Measurements from ENCODE around the gene TCF3.

Gene TCF3

DNA sequence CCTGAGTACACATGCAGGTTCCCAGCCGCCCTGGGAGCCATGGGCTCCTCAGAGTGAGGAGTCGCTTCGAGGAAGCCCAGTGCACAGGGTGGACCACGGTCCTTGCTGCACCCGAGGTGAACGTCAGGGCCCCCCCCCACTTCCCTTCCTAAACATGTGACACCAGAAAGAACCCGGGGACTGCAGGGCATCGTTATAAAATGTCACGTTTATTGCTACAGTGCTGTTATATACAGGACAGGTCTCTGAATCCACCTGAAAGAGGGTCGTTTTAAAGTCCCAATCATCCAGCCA lies 43.4 kb downstream of the TCF3 start:
- no peak for DNase-seq

DNA sequence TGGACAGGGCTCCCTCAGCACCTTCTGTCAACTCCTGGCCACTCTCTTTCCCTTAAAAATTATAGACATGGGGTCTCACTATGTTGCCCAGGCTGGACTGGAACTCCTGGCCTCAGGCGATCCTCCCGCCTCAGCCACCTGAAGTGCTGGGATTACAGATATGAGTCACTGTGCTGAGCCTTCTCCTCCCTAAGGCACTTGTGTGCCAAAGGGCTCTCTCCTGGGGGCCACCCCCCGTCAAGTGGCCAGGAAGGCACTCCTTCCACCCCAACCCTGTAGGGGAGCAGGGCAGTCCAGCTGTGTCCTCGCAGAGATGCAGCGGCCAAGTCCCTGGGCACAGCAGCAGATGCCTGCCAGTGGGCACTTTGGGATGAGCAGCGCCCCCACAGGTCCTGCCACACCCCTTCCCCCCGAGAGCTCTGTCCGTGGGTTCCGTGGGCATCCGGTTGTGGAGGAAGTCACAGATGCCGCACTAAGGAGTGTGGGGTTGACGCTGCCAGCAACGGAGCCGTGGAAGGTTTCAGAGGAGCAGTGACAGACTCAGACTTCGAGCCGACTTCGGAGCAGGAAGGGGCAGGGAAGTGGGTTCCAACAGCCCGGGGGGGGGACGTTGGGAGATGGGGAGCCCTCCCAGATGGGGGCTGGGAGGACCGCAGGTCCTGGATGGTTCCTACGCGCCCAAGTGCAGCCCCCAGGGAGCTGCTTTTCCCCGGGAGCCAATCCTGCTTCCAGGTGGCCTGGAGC lies 43.9 kb downstream of the TCF3 start:
- DNase-seq = no peak

DNA sequence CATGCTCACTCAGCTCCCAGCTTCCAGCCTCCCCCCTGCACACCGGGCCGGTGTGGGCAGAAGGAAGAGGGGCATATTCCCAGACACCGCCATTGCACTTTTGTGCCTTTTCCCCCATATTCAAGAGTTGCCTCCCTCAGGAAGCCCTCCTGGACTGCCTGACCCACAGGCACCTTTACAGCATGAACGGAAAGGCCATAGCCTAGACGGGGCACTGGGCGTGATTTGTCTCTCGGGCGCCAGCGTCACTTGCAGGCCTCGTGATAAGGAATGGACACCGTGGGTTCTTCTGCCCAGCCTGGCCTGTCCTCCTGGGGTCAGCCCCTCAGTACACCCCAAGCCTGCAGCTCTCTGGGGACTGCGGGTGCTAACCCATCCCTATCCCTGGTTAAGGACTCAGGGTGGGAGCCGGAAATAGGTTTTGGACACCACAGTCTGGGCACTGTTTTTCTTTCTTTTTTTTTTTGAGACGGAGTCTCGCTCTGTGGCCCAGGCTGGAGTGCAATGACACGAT lies 46.2 kb downstream of the TCF3 start:
- no peak for DNase-seq

DNA sequence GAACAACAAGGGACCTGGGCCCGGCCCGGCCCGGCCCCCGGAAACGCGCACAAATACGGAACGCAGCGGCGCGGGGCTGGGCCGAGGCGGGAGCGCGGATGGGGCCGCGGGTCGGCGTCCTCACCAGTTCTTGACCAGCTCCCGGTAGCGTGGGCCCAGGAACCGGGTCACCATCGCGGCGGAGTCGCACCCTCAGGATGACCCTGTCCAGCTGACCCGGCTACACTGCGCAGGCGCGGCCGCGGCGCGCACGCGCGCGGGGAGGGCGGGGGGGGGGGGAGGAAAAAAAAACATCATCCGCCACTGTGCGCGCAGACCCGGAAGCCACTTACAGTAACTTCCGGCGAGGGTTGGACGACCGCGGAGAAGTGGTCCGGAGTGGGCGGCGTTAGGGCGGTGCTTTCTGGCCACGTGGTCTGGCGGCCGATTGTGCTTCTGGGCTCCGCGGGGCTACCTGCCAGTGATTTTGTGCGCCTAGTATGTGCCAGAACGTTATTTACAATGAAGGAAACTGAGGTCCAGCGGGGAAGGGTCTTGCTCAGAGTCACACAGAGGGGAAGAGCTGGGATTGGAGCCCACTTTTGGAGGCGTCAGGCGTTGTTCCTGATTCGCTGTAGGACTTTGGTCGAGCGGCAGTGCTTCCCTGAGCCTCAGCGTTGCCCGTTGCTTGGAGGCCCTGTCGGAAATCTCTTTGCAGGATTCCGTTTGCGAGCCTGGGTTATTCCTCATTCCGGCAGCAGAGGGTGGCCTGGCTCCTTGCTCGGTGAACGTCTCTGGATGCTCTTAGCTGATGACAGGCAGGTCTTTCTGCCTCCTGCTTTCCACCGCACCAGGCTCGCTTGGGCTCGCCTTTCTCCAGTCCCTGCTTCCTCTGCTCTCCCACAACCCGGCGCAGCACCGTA lies 46.9 kb downstream of the TCF3 start, which contains the start of gene UQCR11:
Gene UQCR11, minus strand, starts transcription at position 227 of the 902 bp plus-strand sequence. Its CDS starts 53 bp downstream, at position 174.
- DNase-seq = peak; percentile 96

DNA sequence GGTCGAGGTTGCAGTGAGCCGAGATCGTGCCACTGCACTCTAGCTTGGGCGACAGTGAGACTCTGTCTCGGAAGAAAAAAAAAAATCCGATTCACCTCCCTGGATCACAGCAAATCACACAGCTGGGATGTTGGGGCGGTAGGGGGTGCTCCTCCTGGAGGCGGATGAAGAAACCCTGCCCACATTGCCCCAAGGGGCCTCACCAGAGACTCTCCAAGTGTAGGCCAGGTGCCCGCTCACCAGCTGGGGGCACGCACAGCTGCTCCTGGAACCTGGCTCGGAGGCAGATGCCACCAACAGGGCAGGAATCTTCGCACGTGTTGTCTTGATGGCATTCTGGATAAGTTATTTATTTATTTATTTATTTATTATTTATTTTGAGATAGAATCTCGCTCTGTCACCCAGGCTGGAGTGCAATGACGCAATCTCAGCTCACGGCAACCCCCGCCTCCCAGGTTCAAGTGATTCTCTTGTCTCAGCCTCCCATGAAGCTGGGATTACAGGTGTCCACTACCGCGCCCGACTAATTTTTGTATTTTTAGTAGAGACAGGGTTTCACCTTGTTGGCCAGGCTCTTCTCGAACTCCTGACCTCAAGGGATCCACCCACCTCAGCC lies 50.2 kb downstream of the TCF3 start:
- DNase-seq = no peak

DNA sequence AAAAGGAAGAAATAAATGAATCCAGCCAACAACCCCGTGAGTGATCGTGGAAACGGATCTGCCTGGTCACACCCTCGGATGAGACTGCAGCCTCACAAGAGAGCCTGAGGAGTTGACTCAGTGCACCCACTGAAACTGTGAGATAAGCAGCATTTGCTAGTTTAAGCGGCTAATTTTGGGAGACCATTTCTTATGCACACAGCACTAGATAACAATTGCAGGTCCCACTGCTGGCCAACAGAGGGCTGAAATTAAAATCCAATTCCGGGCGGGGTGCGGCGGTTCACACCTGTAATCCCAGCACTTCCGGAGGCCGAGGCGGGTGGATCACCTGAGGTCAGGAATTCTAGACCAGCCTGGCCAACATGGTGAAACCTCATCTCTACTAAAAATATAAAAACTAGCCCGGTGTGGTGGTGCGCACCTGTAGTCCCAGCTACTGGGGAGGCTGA lies 50.8 kb downstream of the TCF3 start:
- DNase-seq = no peak

DNA sequence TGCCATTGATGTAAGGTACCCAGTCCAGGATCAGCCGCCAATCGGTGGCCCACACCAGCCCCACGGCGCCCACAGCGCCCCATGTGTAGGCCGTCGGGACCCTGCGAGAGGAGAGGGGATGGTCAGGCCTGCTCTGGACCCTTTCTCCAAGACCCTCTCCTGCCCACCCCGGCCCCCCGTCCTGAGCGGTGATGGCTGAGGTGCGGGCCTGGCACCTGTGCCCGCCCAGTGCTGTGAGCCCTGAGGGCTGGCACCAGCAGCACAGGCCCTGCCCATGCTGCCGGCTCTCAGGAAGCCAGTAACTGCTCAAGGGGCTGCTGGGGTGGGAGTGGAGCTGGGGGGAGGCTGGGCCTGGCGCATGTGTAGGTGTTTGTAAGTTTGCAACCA lies 53.0 kb downstream of the TCF3 start:
- DNase-seq = no peak

DNA sequence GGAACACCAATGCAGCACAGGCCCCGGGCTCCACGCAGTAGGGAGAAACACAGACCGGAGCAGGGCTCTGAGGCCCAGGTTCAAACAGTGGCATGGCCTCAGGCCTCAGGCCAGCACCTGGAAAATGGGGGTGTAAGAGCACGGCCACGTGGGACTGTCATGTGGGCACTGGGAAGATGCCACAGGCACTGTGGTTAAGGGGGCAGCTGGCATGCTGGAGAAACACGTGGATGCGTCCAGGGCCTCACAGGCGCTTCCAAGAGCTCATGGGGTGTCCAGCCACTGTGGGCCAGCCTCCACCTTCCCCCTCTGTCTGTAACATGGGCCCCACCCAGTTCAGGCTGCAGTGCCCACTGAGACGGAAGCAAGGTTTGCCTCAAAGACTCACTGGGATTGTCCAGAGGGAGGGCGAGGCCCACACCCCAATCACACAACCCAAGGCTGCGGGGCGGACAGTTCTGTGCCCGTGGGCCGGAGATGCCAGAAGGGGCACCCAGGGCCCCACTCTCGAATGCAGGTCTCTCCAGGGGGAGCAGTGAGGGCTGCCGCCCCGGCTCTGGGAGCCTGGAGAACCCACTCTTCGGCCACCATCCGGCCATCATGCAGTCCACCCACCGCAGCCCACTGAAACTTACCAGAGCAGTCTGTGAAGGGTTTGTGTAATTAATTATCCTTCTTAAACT lies 53.5 kb downstream of the TCF3 start:
- no peak for DNase-seq

DNA sequence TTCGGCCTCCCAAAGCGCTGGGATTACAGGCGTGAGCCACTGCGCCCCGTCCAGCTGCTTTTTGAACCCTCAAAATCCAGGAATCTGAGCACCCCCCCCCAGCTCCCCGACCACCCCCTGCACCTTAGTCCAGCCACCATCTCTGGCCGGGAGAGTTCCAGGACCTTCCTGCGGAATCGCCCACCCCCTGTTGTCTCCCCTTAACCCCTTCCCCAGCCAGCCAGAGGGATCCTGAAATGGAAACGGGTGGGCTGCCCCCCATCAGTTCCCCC lies 59.0 kb downstream of the TCF3 start:
- DNase-seq = no peak

DNA sequence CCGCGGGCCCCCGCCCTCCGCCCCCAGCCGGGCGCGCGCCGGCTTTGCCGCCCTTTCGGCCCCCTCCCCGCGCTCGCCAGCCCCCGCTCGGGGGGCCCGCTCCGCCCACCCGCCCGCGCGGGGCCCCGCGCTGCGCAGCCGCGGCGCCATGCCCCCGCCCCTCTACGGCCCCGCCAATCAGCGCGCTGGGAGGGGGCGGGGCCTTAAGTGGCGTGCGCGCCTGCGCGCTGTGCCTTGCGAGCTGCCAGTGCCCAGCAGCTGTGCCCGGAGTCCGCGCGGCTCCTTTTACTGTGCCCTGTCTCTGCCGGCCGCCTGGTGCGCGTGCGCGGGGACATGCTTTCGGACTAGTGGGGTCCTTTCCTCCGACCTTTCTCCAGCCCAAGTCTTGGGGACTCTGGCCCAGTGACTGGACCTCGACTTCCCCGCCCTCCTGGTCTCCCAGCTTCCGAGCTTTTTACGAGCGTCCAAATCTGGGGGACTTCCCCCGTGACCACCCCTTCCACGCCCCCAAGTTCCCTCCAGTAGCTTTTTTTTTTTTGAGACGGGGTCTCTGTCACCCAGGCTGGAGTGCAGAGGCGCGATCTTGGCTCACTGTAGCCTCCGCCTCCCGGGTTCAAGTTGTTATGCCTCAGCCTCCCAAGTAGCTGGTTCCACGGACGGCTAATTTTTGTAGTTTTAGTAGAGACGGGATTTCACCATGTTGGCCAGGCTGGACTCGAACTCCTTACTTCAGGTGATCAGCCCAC lies 59.5 kb downstream of the TCF3 start, which contains the start of gene MBD3:
Gene MBD3, minus strand, starts transcription at position 111 of the 746 bp plus-strand sequence. CDS start 234 bp downstream, outside the sequence.
- DNase-seq = peak; percentile 91

DNA sequence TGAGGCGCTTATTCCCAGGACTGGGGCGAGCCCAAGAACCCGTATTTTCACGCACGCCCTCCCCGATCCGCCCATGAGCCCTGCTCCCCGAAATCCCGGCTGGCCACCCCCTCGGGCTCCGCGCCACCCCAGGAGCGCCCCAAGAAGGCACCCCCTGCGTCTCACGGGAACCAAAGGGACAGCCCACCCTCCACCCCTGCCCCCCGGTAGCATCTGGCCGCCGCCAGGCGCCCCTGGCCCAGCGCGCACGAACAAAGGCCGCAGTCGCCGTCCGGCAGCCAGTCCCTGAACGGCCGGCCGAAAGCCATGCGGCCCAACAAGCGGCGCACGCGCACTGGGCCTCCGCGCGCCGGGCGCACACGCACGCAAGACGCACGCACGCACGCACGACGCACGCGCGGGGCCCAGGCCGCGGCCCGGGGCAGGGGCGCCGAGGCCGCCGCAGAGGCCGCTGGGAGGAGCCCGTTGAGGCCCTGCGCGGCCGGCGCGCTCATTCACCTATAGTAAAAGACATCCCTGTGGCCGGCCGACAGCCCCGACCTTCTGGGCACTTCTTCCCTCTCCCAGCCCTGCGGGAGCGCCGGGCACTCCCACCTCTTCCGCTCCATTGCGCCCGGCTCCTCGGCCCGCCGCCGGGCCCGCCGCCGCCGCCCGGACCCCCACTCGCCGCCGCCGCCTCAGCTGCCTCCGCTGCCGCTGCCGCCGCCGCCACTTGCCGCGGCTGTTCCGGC lies 60.2 kb downstream of the TCF3 start:
- peak; percentile 91 for DNase-seq

DNA sequence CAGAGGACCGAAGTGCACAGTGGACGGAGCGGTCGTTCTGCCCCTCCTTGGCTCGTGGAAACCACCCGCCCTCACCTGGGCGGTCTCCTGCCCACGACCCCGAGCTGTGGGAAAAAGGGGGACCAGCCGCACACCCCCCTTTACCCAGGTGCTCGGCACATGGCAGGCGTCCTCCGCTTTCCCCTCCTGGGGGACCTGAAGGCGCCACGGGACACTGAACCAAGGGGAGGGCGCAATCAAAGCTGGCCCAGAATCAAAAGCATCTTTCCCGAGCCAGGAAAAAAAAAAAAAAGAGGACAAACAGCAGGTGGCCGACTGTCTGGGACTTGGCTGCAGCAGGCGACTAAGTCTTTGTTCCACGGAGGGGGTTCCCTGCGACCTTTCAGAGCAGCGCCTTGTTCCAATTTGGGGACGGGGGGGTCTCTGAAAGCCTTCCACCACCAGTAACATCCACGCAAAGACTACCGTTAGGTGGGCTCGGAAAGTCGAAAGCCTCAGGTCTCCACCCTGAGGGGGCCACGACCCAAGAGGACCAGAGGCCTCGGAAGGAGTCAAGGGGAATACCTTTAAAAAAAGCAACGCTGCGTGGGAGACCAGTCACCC lies 60.9 kb downstream of the TCF3 start:
- DNase-seq = no peak

DNA sequence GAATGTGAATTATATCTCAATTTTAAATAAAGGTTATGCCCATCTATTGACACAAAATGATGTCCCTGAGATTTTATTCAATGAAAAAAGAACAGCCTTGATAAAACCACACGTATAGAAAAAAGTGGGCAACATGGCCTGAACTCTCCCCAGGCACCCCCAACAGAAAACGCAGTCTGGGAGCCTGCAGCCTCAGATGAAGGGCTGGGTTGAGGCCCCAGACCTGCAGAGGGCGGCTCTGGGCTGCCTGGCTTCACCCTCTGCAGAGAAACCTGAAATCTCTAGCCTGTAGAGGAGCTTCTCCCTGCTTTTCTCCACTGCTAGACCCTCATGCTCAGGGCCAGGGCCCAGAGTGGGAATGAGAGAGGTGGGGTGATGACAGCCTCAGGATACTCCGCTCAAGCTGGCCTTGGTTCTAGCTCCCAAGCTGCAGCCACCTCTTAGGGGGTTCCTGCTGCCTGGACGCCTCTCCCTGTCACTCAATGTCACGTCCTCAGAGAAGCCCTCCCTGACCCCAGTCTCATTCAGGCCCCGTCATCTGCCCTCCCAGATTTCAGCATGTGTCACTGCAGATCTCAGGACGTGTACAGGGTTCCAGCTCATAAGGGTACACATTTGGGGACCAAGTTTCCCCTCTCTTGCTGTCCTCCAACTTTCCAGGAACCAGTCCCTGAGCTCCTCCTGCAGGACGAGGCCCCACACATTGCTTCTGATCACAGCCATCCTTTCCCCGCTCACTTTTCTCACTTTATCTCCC lies 61.6 kb downstream of the TCF3 start:
- no peak for DNase-seq

DNA sequence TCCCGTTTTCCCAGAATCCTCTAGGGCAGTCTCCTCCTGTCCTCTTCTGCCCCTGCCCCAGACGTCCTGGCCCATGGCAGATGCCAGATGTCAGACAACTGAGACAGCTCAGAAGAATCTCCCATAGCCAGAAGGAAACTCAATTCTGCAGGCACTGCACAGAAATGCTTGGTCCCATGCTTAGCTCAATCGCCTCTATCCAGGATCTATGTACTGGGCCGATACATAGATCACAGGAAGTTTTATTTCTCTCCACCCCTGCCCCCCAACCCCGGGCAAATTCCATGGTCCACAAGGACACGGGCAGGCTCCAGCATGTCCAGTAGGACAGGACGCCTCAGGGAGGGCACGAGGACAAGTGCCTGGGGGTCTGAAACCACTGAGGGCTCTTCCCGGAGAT lies 64.5 kb downstream of the TCF3 start:
- no peak for DNase-seq

DNA sequence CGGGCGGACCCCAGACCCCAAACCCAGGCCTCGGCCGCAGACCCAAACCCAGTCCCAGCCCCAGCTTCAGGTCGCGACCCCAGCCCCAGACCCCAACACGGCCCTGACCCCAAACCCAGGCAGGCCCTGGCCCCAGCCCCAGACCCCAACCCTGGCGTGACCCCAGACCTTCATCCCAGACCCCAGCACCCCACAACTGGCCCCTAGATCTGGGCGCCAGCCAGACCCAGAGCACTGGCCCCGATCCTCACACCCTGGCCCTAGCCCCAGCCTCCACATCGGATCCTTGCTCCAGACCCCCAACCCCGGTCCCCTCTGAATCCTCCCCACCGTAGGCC lies 67.2 kb downstream of the TCF3 start:
- DNase-seq = no peak

DNA sequence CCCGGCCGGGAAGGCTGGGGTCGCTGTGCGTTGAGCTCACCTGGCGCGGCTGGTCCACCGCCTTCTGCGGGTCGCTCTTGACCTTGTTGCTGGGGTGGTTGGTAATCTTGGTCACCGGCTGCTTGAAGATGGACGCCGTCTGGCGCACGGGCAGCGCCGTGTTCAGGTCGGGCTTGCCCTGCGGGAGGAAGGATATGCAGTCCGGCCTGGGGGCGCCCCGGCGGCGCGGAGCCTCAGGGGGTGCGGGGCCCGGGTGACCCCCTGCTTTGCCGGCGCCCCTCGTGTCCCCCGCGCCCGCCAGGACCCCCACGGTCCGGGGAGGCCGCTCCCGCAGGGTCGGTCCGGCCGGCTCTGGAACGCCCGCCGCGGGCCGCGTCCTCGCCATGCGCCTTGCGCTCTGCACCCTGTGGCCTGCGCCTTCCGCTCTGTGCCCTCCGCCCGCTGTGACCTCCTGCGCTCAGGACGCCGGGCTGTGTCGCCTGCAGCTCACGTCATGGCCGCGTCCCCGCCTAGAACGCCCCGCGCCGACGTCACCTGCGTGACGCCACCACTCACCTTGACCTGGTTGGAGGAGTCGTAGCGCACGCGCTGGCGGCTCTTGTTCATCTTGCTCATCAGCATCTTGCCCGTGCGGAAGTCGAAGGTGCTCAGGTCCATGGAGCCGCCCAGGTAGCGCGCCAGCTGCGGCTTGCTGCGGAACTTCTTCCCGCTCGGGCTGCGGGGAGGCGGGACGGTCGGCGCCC lies 67.7 kb downstream of the TCF3 start:
- no peak for DNase-seq

DNA sequence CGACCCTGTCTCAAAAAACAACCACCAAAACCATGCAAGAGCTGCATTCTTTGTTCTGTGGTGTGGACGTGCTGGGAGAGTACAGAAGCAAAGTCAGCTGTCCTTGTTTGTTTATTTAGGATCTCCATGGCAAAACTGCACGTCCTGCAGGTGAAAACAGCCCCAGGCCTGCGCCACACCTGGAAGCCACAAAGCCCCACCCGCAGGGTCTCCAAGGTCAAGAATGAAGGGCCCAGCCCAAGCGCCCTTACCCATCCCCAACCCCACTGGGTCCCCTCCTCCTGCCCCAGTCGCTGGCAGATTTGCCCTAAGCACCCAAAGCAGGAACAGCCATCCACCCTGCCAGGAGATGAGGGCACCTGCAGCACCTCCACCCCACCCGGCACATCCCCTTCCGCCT lies 70.2 kb downstream of the TCF3 start:
- DNase-seq = no peak

DNA sequence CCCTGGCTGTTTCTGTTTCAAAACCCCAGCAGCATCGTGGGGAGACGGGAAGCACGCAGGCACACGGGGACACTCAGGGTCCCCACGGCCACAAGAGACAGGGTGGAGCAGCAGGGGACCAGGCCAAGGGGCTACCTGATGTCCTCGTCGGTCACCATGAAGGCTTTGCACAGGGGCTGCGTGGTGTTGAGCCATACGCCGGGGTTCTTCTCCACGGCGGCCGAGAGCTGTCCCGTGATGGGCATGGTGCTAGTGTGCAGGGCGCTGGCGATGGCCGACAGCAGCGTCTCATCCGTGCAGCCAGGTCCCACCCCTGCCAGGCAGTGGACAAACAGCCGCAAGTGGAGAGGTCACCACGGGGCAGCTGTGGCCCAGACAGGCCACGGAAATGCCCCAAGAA lies 71.5 kb downstream of the TCF3 start:
- DNase-seq = no peak

DNA sequence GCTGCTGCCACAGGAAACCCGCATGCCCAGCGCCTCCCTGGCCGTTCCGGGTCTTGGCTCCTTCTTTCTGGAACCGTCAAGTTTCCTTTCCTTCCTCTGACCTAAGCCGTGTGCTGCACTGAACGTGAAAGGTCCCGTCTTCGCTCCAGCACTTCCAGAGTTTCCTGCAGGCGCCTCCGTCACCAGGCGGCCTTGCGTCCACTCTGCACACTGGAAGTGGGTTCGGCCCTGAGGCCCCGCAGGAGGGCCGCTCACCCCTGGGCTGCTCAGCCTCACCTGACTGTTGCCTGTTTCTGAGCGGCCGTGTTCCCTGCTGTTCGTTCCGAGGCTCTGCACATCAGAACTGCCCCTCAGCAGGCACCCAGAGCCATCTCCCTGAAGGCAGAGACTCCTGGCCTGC lies 72.0 kb downstream of the TCF3 start:
- DNase-seq = no peak

DNA sequence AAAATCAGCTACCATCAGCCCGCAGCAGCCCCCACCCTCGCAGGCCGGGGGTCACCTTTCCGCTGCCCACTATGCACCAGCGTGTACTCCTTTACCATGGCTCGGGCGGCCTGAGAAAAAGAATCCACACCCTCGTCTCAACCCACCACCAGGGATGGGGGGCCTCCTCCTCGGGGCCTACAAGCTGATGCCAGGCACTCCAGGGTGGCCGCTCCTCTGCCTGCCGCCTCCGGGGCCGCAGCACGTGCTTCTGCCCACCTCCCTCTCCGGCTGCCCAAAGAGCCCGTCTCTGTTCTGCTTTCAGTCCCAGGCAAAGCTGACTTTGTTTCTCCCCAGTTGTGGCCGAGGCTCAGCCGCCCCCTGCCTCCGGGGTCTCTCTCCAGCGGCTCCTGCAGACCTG lies 73.2 kb downstream of the TCF3 start:
- no peak for DNase-seq
